Dedifferentiated amniotic fluid mesenchymal stem cell (primary cell): ENCODE data around the gene GRID2.
A peak's percentile ranks its signal among the peaks of the same experiment; 100 is the strongest.
"Not testable (repeated sequence)": the region's sequence is repeated elsewhere in the genome, so short reads cannot be mapped to it uniquely, and the experiment has no call there.

Experiments
- DNase-seq: peaks from one replicate; pipeline ENCODE4 v3.0.0-alpha.2; 2016; ENCODE audit errors: extremely low spot score

The GRID2 gene

DNA sequence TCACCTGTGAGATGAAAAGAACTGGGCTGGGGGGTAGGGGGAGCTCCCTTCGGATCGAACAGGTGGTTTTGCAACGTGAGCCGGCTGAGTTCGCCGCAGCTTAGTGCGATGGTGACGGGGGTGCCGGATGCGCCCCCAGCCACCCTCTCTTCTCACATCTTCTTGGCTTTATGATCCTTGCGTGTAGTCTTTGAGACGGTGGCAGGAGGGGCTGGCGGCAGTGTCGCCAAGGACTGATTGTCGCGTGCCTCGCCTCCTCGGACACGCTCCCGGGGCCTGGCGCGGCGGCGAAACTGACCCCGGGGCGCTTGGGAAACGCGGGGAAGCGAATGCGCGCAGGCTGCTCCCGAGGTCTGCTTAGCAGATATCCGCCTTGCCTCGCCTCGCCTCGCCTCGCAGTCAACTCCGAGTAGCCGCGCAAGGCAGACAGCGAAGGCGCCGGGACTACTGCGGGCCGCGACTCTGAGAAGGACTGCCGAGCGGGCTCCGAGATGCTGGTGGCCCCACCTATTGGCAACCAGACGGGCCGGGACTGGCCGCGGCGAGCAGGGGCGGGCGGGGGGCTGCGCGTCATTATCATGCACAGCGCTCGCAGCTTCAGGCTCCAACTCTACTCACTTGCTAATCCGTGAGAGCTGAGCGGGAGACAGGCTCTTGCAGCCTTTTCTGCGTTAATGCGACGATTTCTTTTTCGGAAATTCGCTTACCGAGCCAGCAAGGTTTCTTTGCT is 1.5 kb downstream of the GRID2 start:
- no peak for DNase-seq

DNA sequence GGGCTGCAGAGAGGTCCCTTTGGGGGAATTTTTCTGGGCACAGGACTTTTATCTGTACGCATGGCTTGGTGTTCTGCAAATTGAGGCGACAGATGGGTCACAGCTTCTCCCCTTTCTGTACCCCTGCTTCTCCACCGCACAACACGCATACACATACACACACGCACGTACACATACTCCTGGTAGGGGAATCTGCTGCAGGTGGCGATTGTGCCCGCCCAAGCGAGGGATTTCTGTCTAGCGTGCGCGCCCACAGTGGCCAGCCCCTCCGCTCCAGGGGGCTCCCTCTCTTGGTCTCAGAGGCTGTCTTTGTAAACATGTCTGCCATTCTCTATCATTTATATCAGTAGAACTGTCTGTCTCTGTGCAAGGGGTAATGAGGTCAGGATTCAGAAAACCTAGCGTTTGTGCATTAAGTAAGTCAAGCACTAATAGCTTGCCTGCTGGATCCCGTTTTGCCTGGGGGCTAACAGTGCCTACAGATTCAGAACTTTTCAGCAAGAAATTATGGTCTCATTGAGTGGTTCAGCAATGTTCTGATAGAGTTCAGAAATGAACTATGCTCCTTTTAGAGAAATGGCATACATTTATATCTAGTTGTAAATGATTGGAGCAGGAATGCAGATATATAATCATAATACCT is 2.2 kb downstream of the GRID2 start:
- DNase-seq: no peak

DNA sequence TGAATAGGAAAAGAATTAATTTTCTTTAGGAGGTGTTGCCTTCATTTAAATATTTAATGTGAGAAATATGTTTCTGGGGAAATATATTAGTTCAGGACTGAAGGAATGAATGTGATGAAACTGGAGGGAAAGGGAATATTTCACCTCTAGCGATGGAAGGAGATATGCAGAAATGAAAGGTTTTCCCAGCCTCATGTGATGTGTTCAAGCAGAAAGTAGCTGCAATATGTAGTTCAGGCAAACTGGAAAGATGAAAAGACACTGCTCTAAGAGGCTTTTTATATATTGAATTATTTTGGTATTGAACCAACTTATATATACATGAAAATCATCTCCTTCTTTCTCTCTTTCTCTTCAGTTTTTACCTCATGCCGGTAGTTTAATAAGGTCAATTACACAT is 3.4 kb downstream of the GRID2 start:
- DNase-seq: no peak

DNA sequence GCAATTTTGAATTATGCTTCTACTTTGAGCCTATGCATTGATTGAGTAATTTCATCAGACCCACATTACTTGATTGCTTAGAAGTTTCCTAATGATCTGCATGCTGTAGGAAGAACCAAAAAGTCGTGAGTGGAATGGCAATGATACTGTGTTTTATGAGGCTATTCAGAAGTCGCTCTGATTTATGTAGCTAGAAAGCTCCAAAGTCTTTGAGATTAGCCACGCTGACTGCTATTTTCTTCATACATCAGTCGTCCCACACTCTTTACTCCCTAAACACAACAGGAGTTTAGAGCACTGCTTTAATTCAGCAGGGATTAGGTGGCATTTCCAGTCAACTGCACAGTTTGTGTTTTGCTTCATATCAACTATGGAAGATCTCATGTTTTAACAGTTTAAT is 4.1 kb downstream of the GRID2 start:
- no peak for DNase-seq

DNA sequence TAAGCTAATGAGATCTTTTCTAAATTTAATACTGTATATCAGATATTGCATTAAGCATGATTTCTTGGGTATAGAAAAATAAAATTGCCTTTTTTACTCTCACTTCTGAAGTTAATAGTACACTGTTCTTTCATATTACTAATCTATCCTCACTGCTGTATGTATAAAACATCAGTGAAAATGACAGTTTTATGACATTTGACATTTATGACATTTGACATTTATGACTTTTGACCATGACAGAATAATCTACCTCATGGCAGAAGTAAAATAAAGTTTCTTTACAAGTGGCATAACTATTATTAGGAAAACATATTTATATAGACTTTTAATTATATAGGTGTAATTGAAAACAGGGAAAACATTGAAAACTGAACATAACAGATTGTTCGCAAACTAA is 13.3 kb downstream of the GRID2 start:
- DNase-seq: no peak

DNA sequence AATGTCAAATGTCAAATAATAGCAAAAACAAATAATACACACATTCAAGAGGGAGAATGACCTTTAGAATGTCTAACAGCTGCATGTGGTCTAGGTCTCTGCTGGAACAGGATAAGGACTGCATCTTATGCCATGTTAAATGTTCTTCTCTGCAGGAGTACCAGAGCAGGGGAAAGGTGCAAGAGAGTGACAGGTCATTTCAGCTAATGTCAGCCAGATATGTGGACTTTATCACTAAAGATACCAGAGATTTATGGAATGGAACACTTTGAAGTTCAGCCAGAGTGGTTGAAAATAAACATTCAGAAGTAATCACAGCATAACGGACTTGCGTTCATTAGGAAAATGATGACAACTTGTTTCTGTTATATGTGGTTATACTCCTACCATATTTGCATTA is 24.3 kb downstream of the GRID2 start:
- no peak for DNase-seq

DNA sequence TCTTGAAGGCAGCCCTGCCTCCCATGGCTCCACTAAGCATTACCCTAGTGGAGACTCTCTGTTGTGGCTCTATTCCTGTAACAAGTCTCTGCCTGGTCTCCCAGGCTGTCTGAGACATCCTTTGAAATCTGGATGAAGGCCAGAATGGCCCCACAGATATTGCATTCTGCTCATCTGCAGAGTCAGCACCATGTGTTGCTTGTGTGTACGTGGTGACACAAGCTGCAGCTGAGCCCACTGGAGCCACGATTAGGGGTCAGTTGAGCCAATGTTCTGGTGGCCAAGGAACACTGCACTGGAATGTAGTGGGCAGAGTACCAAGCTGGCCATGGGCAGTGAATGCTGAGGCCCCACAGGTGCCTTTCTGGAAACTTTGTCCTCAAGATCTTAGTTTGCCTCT is 29.2 kb downstream of the GRID2 start:
- no peak for DNase-seq

DNA sequence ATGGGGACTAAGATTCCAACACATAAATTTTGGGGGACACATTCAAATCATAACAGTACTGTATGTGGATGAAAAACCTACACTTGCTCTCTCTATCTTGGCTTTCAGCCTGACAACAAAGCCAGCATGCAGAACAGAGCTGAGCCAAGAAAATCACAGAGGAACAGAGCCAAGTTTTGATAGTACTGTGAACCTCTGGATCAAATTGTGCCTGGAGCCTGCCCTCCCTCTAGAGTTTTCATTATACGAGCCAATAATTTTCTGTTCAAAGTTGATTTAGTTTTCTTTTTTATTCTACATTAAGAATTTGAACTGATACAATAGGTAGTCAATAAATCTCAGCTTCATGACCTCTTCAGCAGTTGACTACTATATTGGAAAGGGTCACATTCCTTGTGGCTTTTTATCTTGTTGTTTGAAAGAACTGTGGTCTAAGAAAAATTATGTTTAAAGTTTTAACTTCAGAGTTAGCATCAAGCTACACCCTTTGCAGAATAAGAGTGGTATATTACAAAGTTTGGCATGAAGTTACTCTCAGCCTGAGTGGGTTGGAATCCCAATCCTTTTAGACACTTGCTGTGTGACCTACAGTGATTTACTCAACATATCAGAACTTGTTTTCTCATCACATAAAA is 31.1 kb downstream of the GRID2 start:
- peak; percentile 22 for DNase-seq

DNA sequence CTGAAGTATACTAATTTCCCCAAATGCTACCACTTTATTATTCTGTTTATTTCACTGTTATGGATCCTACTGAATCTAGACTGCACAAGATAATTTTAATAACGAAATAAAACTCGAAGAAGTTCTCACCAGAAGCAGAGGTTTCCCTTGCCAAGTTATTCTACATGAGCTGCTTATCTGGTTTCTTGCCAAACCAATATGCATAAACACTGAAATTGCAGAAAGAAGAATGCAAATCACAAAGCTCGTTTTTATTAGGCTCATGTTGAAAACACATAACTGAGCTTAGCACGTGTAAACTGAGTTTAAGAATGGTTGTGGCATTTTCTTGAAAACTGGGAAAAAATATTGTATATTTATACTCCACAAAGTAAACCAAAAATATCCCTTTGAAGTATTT is 35.9 kb downstream of the GRID2 start:
- DNase-seq: no peak

DNA sequence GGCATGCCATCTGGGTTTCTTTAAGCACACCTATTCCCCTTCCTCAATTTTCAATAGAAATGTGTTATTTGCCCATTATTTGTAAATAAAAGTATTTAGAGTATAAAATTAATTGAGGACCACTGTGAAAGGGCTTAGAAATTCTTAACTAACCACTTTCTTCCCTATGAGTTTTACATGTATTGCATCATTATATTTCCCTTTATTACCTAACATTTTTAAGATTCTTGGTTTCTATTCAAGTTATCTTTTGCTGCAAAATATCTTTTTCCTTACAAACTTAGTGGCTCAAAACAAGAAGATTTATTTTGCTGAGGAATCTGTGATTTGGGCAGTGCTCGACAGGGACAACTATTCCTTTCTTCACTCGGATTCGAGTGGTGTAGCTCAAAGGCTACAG is 40.5 kb downstream of the GRID2 start:
- no peak for DNase-seq

DNA sequence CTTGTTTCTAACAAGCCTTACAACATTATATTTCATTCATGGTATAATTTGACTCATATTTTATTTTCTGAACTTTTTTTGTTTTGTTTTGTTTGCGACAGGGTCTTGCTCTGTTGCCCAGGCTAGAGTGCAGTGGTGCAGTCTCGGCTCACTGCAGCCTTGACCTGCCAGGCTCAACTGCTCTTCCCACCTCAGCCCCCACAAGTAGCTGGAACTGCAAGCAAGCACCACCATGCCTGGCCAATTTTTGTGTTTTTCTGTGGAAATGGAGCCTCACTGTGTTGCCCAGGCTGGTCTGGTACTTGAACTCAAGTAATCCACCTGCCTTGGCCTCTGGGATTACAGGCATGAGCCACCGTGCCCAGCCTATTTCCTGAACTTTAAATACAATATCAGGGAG is 42.5 kb downstream of the GRID2 start:
- no peak for DNase-seq

DNA sequence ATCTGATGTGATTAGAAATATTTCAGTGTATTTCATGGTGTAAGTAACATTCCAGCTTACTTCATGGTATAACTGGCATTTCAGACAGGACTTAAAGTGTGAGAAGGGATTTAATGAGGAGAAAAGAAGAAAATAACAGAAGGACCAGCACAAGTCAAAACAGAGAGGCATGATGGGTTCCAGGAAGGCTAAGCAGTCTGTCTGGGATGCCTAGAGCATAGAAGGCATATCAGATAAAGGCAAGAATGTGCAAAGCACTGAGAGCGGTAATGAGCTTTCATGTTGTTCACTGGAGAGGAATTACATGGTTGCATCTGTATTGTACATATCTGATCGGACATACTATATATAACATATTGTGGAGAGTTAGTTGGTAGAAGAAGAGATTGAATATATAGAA is 54.2 kb downstream of the GRID2 start:
- DNase-seq: no peak

DNA sequence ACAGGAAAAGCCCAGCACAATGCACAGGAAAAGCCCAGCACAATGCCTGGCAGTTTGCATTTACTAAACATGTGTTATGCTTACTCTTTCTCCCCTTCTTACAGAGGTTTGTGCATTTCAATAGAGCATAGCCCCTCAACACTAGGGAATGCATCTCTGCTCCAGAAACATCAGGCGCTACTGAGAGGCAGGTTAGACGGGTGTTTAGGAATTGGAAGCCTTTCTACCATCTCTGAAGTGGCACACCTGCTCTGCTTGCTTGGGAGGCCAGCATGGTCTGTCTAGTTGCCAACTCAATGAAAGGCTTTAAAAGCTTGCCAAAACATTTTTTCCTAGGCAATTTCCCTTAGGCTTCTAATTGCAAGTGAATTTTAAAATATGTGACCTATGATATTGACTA is 55.7 kb downstream of the GRID2 start:
- no peak for DNase-seq

DNA sequence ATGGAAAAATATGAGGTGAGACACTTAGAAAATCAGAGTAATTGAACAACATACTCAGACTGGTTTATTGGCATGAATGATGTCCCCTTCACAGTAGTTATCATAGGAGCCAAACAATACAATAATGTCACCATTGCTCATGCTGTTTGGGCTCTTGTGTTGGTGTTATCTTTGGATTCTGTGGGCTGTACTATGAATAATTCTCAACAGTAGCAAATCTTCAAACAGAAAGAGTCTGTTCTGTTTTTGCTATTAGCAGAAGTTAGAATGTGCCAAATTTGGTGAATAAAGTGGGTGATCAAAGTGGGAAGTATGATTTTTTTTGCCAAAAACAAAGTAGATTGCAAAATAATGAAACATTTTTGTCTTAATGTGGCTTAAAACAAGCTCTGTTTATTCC is 58.3 kb downstream of the GRID2 start:
- DNase-seq: no peak

DNA sequence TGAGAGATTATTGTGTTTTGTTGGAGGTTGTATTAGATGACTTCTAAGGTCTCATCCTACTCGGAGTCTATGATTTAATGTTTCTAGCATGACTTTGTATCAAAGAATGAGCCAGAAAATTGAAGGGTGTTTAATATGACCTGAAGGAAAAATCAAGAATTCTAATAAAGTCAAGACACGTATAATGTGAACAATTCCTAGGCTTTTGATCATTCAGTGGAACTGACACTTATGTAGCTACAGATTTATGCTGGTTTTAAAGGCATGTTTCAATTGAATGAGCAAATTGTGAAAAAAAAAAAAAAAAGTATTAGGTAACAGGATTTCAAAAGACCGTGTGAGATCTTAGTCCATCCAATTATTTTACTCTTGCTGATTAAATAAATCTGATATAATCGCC is 64.9 kb downstream of the GRID2 start:
- no peak for DNase-seq

DNA sequence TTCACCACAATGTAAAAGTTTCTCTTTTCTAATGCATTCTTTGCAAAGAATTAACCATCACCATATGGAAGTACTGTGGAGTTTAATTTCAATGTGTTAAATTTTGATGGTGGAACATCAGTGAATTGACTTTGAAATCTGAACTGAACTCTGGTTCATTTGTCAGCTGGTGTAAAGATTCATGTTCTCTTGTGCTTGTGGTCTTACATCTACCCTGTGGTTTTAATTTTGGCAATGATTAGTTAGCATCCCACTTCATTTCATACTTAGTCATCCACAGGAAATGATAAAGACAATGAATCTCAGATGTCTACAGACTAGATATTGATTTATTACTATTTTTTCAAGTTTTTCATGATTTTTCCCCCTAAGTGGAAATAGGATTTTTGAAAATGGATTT is 77.8 kb downstream of the GRID2 start:
- DNase-seq: no peak

DNA sequence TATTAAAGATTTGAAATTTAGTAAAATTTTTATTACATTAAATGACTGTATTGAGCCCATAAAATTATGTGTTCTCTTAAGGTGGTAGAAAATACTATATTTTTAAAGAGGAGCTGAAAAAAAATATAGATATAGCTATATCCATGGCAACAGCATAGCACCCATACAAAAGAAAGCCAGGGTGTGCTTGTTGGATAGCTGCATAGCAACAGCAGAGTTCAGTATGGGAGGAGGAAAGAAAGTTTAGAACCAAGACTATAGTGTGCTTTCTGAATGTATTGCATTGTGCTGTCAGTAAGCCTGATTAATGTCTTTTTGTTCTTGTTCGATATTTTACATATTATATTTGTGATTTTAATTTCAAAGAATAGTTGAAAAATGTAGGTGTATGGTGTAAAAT is 78.4 kb downstream of the GRID2 start:
- no peak for DNase-seq

DNA sequence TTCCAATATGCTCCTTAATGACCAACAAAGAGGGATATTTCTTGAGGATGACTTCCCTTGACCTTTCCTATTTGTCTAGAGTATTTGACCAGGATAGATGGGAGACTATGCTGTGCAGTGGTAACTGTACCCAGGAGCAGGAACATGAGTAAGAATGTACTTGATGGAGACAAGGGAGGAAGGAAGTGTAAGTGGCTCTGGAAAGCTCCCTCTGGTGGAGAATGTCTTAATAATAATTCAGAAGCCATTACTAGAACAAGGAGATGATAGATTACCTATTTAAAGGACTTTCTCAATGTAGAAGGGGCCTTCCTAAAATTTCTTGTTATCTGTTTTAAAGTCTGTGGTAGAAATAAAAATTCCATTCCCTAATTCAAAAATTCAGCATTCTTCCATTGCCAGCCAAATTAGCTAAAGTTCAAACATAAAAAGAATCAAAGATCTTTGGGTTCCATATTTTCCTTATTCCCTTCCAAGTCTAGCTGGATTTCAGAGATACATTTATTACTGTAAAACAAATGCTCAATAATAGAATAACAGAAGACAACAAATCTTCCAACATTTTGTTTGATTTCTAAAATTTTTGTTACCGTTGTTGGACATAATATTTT is 83.8 kb downstream of the GRID2 start:
- peak; percentile 20 for DNase-seq

DNA sequence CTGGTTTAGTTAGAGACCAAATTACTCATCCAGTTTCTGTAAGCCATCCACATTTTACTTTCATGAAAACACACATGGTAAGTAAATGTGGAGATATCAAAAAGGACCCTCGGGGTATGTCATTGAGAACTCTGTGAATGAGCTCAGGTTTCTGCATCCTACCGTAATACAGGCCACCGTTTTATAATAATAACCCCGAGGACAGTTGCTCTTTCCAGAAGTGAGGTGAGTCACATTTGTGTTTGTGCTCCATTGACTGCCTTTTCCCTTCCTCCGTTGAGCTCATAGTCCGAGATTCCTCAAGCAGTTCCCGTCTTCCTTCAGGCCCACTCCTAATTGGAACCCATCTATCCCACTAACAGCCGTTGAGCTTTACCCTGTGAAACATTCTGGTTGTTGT is 95.3 kb downstream of the GRID2 start:
- no peak for DNase-seq

DNA sequence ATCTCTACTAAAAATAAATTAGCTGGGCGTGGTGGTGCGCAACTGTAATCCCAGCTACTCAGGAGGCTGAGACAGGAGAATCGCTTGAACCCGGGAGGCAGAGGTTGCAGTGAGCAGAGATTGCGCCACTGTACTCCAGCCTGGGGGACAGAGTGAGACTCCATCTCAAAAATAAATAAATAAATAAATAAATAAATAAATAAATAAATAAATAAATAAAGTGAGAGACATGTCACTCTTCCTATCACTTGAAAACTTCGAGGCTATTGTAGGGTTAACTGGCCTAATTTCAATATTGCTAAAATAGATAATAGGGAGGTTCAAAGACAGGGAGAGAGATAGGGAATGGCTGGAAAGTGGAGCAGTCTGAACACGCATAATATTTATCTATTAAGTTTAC is 99.8 kb downstream of the GRID2 start:
- DNase-seq: not testable (repeated sequence)

DNA sequence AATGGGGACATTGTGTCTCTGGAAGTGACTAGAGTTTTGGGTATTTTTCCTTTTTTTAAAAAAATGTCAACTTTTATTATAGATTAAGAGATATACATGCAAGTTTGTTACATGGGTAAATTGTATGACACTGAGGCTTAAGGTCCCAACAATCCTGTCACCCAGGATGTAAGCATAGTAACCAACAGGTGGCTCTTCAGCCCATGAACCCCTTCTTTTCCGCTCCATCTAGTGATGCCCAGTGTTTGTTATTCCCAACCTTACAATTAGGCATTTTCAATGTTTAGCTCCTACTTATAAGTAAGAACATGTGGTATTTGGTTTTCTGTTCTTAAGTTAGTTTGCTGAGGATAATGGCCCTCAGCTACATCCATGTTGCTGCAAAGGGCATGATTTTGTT is 102.7 kb downstream of the GRID2 start:
- no peak for DNase-seq

DNA sequence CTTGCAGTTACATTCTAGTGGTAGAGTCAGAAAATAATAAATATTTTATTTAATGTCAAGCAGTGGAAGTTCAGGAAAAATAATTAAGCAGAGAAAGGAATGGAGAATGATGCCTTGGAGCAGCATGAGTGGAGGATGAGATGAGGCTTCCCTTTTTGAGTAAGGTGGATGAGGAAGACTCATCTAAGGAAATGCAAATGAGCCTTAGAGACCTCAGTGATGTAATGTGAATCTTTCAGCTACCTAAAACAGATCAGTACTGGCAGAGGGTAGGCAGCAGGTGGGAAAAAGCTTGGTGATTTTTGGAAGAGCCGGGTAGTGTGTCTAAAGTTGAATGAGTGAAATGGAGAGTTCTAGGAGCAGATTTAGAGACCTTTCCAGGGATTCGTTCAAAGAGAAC is 118.2 kb downstream of the GRID2 start:
- no peak for DNase-seq

DNA sequence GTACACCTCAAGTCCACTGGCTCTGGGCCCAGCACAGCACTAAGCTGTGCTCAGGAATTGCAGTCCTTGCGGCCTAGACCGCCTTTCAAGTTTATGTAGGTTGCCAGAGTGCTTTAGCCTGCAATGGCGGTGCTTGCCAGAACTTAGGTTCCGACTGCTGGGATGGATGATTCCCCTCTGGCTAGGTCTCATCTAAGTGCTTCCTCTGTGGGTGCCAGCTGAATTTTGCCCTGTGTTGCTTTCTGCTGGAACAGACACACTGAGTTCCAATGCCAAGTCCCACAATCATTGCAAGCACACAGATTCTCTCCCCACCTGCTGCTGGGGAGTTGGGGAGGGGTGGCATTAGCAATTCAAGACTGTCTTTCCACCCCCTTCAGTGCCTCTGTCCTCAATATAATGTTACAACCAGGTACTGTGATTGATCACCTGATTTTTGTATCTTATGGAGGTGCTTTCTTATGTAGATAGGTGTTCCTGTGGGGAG is 129.5 kb downstream of the GRID2 start:
- DNase-seq: no peak
